H9 (cell line): Measurements from ENCODE around the gene CRELD2. TPM values are rescaled to one million over a fixed set of nuclear protein-coding genes. Genes with fewer than 3 reads are reported as not detected.

Experiments used
- DNase-seq: peaks from one replicate; pipeline ENCODE4 v3.0.0-alpha.2; 2017
- H2AFZ ChIP-seq: one replicate; pipeline ENCODE4 v1.6.1; 2013; ENCODE audit warnings: mild to moderate bottlenecking, low read length, control low read depth, moderate library complexity
- H2AK5ac ChIP-seq: 2 replicates; pipeline ENCODE4 v1.6.1; 2013; ENCODE audit warnings: low read length, control low read depth, mixed read lengths; ENCODE audit not compliant: insufficient read length
- H2BK120ac ChIP-seq: one replicate; pipeline ENCODE4 v1.6.1; 2013; ENCODE audit warnings: low read depth, mild to moderate bottlenecking, low read length, control low read depth, inconsistent platforms; ENCODE audit not compliant: poor library complexity, severe bottlenecking
- H2BK12ac ChIP-seq: 2 replicates; pipeline ENCODE4 v1.6.1; 2013; ENCODE audit warnings: low read length, control low read depth, mixed read lengths, low read depth; ENCODE audit not compliant: insufficient read length
- H2BK15ac ChIP-seq: 2 replicates; pipeline ENCODE4 v1.6.1; 2013; ENCODE audit warnings: low read depth, low read length, control low read depth
- H2BK20ac ChIP-seq: one replicate; pipeline ENCODE4 v1.6.1; 2013; ENCODE audit warnings: low read depth, mild to moderate bottlenecking, low read length, control low read depth, inconsistent platforms; ENCODE audit not compliant: poor library complexity, severe bottlenecking
- H2BK5ac ChIP-seq: 2 replicates; pipeline ENCODE4 v1.6.1; 2013; ENCODE audit warnings: low read length, control low read depth, mixed read lengths; ENCODE audit not compliant: insufficient read length
- H3K14ac ChIP-seq: 2 replicates; pipeline ENCODE4 v1.6.1; 2013; ENCODE audit warnings: low read length, control low read depth; ENCODE audit not compliant: insufficient read depth
- H3K18ac ChIP-seq: 2 replicates; pipeline ENCODE4 v1.6.1; 2013; ENCODE audit warnings: low read depth, mild to moderate bottlenecking, mixed read lengths, low read length, control low read depth; ENCODE audit not compliant: insufficient read length
- H3K23ac ChIP-seq: 2 replicates; pipeline ENCODE4 v1.6.1; 2013; ENCODE audit warnings: low read length, control low read depth, mixed read lengths, low read depth; ENCODE audit not compliant: insufficient read length
- H3K23me2 ChIP-seq: 2 replicates; pipeline ENCODE4 v1.6.1; 2013; ENCODE audit warnings: low read depth, mild to moderate bottlenecking, mixed read lengths, low read length, control low read depth; ENCODE audit not compliant: insufficient read length, poor library complexity, severe bottlenecking
- H3K27ac ChIP-seq: 2 replicates; pipeline ENCODE4 v1.5.1; 2013; ENCODE audit warnings: low read length, control low read depth, mixed read lengths, low read depth; ENCODE audit not compliant: insufficient read length
- H3K27me3 ChIP-seq: 2 replicates; pipeline ENCODE4 v1.6.1; 2013; ENCODE audit warnings: low read length, control low read depth, inconsistent platforms; ENCODE audit not compliant: insufficient read depth
- H3K4ac ChIP-seq: 2 replicates; pipeline ENCODE4 v1.6.1; 2013; ENCODE audit warnings: low read depth, mild to moderate bottlenecking, control low read depth, inconsistent platforms, low read length, moderate library complexity
- H3K4me1 ChIP-seq: 2 replicates; pipeline ENCODE4 v1.6.1; 2013; ENCODE audit warnings: low read length, control low read depth, inconsistent platforms; ENCODE audit not compliant: insufficient read depth
- H3K4me2 ChIP-seq: 2 replicates; pipeline ENCODE4 v1.6.1; 2013; ENCODE audit warnings: low read length, control low read depth, mixed read lengths; ENCODE audit not compliant: insufficient read length, insufficient read depth
- H3K56ac ChIP-seq: 2 replicates; pipeline ENCODE4 v1.6.1; 2013; ENCODE audit warnings: low read depth, mild to moderate bottlenecking, mixed read lengths, low read length, control low read depth; ENCODE audit not compliant: insufficient read length
- H3K79me1 ChIP-seq: 2 replicates; pipeline ENCODE4 v1.6.1; 2013; ENCODE audit warnings: low read depth, mild to moderate bottlenecking, moderate library complexity, low read length, control low read depth, inconsistent platforms; ENCODE audit not compliant: insufficient read depth, poor library complexity, severe bottlenecking
- H3K79me2 ChIP-seq: 2 replicates; pipeline ENCODE4 v1.6.1; 2013; ENCODE audit warnings: low read length, control low read depth, inconsistent platforms; ENCODE audit not compliant: insufficient read depth
- H3K9ac ChIP-seq: 2 replicates; pipeline ENCODE4 v1.6.1; 2013; ENCODE audit warnings: low read length, control low read depth, mixed read lengths; ENCODE audit not compliant: insufficient read length; ENCODE audit errors: extremely low read depth
- H3K9me3 ChIP-seq: one replicate; pipeline ENCODE4 v1.6.1; 2013; ENCODE audit warnings: low read depth, low read length, inconsistent platforms; ENCODE audit not compliant: control insufficient read depth
- H3T11ph ChIP-seq: one replicate; pipeline ENCODE4 v1.6.1; 2013; ENCODE audit warnings: mild to moderate bottlenecking, low read length, control low read depth, inconsistent platforms
- H4K20me1 ChIP-seq: one replicate; pipeline ENCODE4 v1.6.1; 2013; ENCODE audit not compliant: control insufficient read depth, insufficient read length, insufficient read depth
- H4K5ac ChIP-seq: 2 replicates; pipeline ENCODE4 v1.6.1; 2013; ENCODE audit warnings: low read depth, mild to moderate bottlenecking, mixed read lengths, low read length, control low read depth; ENCODE audit not compliant: insufficient read length
- H4K8ac ChIP-seq: replicated peaks from 2 replicates; pipeline ENCODE4 v1.6.1; 2013; ENCODE audit warnings: low read length, control low read depth, mixed read lengths, low read depth; ENCODE audit not compliant: insufficient read length
- H4K91ac ChIP-seq: 2 replicates; pipeline ENCODE4 v1.6.1; 2013; ENCODE audit warnings: low read depth, mild to moderate bottlenecking, moderate library complexity, mixed read lengths, low read length, control low read depth; ENCODE audit not compliant: insufficient read length
- H3K27ac Mint-ChIP-seq, 3 experiments: 2 replicates in 2 of 3; 3 replicates in 1 of 3; pipeline ENCODE4 v1.8.0; 2020 to 2021; ENCODE audit warnings: mixed read lengths in 3 of 3, mild to moderate bottlenecking in 1 of 3, moderate library complexity in 1 of 3
- H3K27me3 Mint-ChIP-seq: 2 replicates; pipeline ENCODE4 v1.8.0; 2021; ENCODE audit warnings: low read depth, mild to moderate bottlenecking, moderate library complexity, mixed read lengths
- H3K36me3 Mint-ChIP-seq, 3 experiments: 2 replicates in 2 of 3; 3 replicates in 1 of 3; pipeline ENCODE4 v1.8.0; 2020 to 2021; ENCODE audit warnings: low read depth in 3 of 3, mixed read lengths in 3 of 3; ENCODE audit not compliant: insufficient read depth in 1 of 3
- H3K4me1 Mint-ChIP-seq, 2 experiments: 2 replicates each; pipeline ENCODE4 v1.8.0; 2020; ENCODE audit warnings: mixed read lengths in 2 of 2
- H3K4me3 Mint-ChIP-seq, 2 experiments: 2 replicates in 1 of 2; 3 replicates in 1 of 2; pipeline ENCODE4 v1.8.0; 2020 to 2021; ENCODE audit warnings: mild to moderate bottlenecking in 2 of 2, mixed read lengths in 2 of 2, moderate library complexity in 1 of 2
- H3K9me3 Mint-ChIP-seq, 2 experiments: 2 replicates in 1 of 2; 3 replicates in 1 of 2; pipeline ENCODE4 v1.8.0; 2020; ENCODE audit warnings: mild to moderate bottlenecking in 2 of 2, mixed read lengths in 2 of 2, moderate library complexity in 1 of 2
- WGBS: extraction: QIAGEN DNeasy Blood & Tissue Kit; methylation state at CpG from one replicate; pipeline ENCODE4 v1.1.7; 2013; ENCODE audit warnings: missing lambda C conversion rate, low lambda C conversion rate, mixed read lengths; ENCODE audit not compliant: insufficient read length; ENCODE audit errors: extremely low coverage; 5-methylcytosine and 5-hydroxymethylcytosine counted together
- total RNA-seq: library from RNA; stranded (reverse); gene quantifications from 2 replicates; pipeline ENCODE4 v1.2.1, GENCODE V29; 2021
- TF ChIP-seq, protein P1 (sequence below): fragments of 200-600 bp; sonication (generic); conservative IDR thresholded peaks from 3 replicates; pipeline ENCODE4 v1.8.0; 2021; ENCODE audit warnings: antibody characterized with exemption, mild to moderate bottlenecking

The CRELD2 gene
- total RNA-seq, 1 experiment from 2014 or later = 34.7 TPM

DNA sequence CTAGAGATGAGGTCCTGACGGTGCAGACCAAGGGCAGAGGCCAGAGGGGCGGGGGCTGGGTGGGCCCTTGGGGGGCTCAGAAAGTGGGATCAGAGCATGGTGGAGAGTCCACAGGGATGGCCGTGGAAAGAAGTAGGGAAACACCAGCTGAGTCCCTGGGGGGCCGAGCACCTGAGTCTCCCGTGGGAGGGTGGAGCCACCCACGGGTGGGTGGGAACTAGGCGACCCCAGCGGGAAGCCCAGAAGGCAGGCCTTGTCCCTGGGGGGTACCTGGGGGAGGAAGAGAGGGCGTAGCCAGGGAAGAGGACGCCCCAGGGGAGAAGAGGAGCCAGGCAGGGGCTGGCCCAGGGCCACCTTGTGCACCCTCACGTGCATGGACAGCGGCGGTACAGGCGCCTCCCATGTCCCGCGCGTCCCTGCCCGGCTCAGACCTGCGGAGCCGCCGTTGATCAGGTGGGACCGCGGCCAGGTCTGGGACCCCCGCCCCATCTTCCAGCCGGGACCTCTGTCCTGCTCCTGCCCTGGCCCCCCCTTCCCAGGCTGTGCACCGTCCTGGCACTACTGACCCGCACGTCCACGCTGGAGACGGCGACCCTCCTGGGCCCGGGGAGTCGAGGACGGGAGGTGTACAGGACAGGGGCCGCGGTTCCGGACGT, 10.2 kb downstream of the CRELD2 start:
- H3K4me1 Mint-ChIP-seq = peaks cover 3 to 11% of the 10 kb centered on the region in 2 experiments; a peak in 2 of 4 replicates
- no peak overlapping the region for H3K4ac ChIP-seq
- no peak overlapping the region for H3K4me2 ChIP-seq

More for the DNA sequence above, 10.2 kb downstream of the CRELD2 start:
- H3K23ac ChIP-seq = no peak overlapping the region
- no peak overlapping the region for H2BK20ac ChIP-seq
- H3K23me2 ChIP-seq = no peaks in the 10 kb centered on the region
- no peak overlapping the region for H4K8ac ChIP-seq
- Mint-ChIP-seq H3K27me3 (peaks cover 26% of the 10 kb centered on the region), H3K27ac (no peak overlapping the region), H3K9me3 (no peaks in the 10 kb centered on the region), H3K4me3 (peak overlapping the region in 1 of 2 experiments; percentile 40; a peak in 1 of 5 replicates), H3K36me3 (peaks cover 0 to 14% (median 0%) of the 10 kb centered on the region in 3 experiments; a peak in 3 of 7 replicates)
- TF ChIP-seq, protein P1, sequence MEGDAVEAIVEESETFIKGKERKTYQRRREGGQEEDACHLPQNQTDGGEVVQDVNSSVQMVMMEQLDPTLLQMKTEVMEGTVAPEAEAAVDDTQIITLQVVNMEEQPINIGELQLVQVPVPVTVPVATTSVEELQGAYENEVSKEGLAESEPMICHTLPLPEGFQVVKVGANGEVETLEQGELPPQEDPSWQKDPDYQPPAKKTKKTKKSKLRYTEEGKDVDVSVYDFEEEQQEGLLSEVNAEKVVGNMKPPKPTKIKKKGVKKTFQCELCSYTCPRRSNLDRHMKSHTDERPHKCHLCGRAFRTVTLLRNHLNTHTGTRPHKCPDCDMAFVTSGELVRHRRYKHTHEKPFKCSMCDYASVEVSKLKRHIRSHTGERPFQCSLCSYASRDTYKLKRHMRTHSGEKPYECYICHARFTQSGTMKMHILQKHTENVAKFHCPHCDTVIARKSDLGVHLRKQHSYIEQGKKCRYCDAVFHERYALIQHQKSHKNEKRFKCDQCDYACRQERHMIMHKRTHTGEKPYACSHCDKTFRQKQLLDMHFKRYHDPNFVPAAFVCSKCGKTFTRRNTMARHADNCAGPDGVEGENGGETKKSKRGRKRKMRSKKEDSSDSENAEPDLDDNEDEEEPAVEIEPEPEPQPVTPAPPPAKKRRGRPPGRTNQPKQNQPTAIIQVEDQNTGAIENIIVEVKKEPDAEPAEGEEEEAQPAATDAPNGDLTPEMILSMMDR = no peak
- H4K5ac ChIP-seq = no peak overlapping the region
- no peak overlapping the region for H2BK12ac ChIP-seq
- no peak overlapping the region for H2BK120ac ChIP-seq
- H3K4me1 ChIP-seq = no peaks in the 10 kb centered on the region
- no peaks in the 10 kb centered on the region for H3K79me2 ChIP-seq
- H4K91ac ChIP-seq = no peak overlapping the region
- H3T11ph ChIP-seq = no peak overlapping the region
- WGBS = no CpG with 5 or more reads among the region's 38 CpGs
- H3K56ac ChIP-seq = no peak overlapping the region
- no peaks in the 10 kb centered on the region for H3K9me3 ChIP-seq
- no peak overlapping the region for H3K9ac ChIP-seq
- H3K14ac ChIP-seq = no peak overlapping the region; the same call in 1 of the 2 replicates
- no peak overlapping the region for H2BK5ac ChIP-seq
- no peaks in the 10 kb centered on the region; the same call in 1 of the 2 replicates for H3K27me3 ChIP-seq
- no peaks in the 10 kb centered on the region for H4K20me1 ChIP-seq
- no peak overlapping the region for H3K18ac ChIP-seq
- H3K27ac ChIP-seq = no peak overlapping the region
- no peak overlapping the region for H2AFZ ChIP-seq
- no peaks in the 10 kb centered on the region for H3K79me1 ChIP-seq
- H2AK5ac ChIP-seq = no peak overlapping the region
- DNase-seq = no peak
- H2BK15ac ChIP-seq = no peak overlapping the region
